LNCAP (cell line): Measurements from ENCODE around the gene CDH13.

Experiments used
- CTCF ChIP-seq: fragments of 450-650 bp; IDR thresholded peaks from 2 replicates; pipeline ENCODE4 v1.5.1; 2017; ENCODE audit warnings: mild to moderate bottlenecking

CDH13 gene

GRCh38 chr16:83266848-83267553 is 640.2 kb downstream of the CDH13 start:
- no peak for TF ChIP-seq CTCF

GRCh38 chr16:83268169-83268568 is 641.4 kb downstream of the CDH13 start:
- no peak for TF ChIP-seq CTCF

GRCh38 chr16:83269048-83269447 is 642.3 kb downstream of the CDH13 start:
- no peak for TF ChIP-seq CTCF

GRCh38 chr16:83269541-83269940 is 642.8 kb downstream of the CDH13 start:
- no peak for TF ChIP-seq CTCF

- TF ChIP-seq CTCF, result no peak
Measured at GRCh38 chr16:83270061-83270460, 643.3 kb downstream of the CDH13 start.

- no peak for TF ChIP-seq CTCF
Measured at GRCh38 chr16:83270640-83271039, 643.9 kb downstream of the CDH13 start.

- no peak for TF ChIP-seq CTCF
Measured at GRCh38 chr16:83271123-83271522, 644.4 kb downstream of the CDH13 start.
